GM18508 (cell line): ENCODE results near the gene USP24.
"Not testable (repeated sequence)": the region's sequence is repeated elsewhere in the genome, so short reads cannot be mapped to it uniquely, and the experiment has no call there.

Experiments
- ATAC-seq: cut with Tn5 transposase; IDR thresholded peaks from one replicate; pipeline ENCODE4 v1.9.1; 2021; ENCODE audit warnings: moderate number of reproducible peaks; ENCODE audit not compliant: insufficient read depth, unreplicated experiment

Gene USP24

DNA sequence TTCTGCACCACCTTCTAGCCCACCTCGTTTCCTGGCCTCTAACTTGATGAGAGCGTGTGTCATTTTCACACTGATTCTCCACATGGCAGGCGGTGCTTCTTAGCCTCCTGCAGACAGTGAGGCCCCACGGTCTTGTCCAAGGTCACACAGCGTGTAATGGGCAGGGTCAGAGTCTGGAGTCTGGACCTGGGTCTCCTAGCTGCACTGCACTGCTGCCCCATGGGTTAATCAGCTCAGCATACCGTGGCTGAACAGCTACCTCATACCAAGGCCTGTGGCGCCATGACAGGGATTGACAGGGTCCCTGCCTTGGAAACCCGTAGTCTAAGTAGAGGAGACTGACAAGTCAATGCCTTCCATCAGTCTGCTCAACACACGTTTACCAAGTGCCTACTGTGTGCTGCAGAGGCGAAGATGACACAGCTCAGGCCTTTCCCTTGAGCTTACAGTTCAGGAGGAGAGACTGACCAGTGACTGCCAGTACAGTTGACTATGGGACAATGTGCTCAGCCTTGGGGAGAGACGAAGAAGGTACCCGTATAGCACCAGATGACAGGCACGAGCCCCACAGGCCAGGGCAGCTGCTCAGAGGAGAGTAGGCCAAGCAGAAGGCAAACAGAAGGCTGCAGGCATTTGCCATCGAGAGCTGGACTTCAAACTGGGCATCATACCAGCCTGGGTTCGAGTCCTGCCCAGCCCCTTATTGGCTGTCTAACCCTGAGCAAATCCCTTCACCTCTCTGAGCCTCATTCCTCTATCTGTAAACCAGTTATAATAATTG, 170.4 kb downstream of the USP24 start:
- ATAC-seq: no peak

GRCh38 chr1:55043726-55044125, 171.4 kb downstream of the USP24 start:
- ATAC-seq: no peak

- no peak for ATAC-seq
Measured at GRCh38 chr1:55043011-55043410, 172.2 kb downstream of the USP24 start.

- ATAC-seq: no peak
Measured at GRCh38 chr1:55041613-55042012, 173.6 kb downstream of the USP24 start.

GRCh38 chr1:55040933-55041494, 174.2 kb downstream of the USP24 start:
- no peak for ATAC-seq

DNA sequence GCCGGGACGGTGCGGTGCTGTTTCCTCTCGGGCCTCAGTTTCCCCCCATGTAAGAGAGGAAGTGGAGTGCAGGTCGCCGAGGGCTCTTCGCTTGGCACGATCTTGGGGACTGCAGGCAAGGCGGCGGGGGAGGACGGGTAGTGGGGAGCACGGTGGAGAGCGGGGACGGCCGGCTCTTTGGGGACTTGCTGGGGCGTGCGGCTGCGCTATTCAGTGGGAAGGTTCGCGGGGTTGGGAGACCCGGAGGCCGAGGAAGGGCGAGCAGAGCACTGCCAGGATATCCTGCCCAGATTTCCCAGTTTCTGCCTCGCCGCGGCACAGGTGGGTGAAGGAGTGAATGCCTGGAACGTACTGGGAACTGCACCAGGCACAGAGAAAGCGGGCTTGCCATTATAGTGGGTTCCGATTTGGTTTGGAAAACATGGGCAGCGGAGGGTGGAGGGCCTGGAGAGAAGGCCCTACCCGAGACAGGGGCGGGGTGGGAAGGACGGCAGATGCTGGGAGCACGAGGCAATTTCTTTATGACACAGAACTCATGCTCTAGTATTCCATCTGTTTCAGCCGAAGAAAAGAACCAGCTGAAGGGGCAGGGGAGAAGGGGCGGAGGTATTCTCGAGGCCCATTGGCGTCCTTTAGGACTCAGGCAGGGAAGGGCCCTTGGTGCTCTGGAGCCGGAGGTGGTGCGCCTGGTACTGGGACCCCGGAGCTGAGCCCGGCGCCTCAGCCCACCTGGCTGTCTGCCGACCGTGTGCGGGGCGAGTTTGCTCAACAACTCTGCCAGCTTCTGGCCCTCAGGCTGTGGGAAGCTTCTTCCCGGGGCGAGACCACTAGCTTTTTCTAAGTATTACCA, 174.9 kb downstream of the USP24 start:
- no peak for ATAC-seq

GRCh38 chr1:55039342-55040082, 175.7 kb downstream of the USP24 start, which contains the start of gene PCSK9:
TSS of gene PCSK9 (plus strand) at chr1:55039548. CDS start at chr1:55039838, 290 bp downstream.
- no peak for ATAC-seq

- no peak for ATAC-seq
Measured at GRCh38 chr1:55038974-55039341, 176.2 kb downstream of the USP24 start.

- ATAC-seq: no peak
Measured at GRCh38 chr1:55038552-55038838, 176.7 kb downstream of the USP24 start.

DNA sequence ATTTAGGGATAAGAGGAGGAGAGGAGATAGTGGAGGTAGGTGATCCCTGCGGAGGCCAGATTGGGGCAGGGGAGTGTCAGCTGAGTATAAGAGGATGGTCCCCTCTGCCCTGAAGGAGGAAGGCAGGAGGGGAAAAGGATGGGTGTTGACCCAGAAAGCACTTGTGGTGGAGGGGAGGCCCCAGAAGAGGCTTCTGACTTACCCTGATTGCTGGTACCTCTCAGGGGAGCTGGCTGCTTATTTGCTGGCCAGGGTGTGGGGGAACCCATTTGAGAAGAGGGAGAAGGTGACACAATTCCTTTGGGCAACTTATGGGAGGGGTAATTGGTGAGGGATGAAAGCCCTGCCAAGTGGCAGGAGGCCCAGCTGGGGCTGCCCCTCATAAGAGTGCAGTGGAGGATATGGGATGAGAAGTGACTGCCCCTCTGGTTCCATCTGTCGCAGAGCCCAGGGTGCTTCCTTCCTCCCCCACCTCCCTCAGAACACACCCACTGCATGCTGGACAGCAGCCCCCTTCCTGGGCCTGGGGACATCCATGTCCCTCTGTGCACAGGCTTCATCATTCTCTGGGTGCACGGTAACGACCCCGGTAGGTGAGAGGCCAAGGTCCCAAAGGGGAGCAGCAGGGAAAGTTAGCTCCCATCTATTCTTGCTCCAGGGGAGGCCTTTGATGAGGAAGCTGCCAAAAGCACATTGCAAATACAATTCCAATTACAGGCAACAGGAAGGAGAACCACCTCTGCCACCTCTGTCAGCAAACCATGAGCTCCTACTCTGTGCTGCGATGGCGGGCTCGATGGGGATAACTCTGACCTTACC, 177.2 kb downstream of the USP24 start:
- ATAC-seq: no peak

- ATAC-seq: no peak
Measured at GRCh38 chr1:55035904-55036303, 179.3 kb downstream of the USP24 start.

GRCh38 chr1:55034476-55035133, 180.6 kb downstream of the USP24 start:
- no peak for ATAC-seq

GRCh38 chr1:55033265-55033614, 181.9 kb downstream of the USP24 start:
- ATAC-seq: no peak

DNA sequence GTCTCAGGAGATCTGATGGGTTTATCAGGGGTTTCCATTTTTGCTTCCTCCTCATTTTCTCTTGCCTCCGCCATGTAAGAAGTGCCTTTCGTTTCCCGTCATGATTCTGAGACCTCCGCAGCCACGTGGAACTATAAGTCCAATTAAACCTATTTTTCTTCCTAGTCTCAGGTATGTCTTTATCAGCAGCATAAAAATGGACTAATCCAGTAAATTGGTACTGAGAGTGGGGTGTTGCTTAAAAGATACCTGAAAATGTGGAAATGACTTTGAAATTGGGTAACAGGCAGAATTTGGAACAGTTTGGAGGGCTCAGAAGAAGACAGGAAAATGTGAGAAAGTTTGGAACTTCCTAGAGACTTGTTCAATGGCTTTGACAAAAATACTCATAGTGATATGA, 184.1 kb downstream of the USP24 start:
- not testable (repeated sequence) for ATAC-seq

- not testable (repeated sequence) for ATAC-seq
Measured at GRCh38 chr1:55026682-55027081, 188.5 kb downstream of the USP24 start.

DNA sequence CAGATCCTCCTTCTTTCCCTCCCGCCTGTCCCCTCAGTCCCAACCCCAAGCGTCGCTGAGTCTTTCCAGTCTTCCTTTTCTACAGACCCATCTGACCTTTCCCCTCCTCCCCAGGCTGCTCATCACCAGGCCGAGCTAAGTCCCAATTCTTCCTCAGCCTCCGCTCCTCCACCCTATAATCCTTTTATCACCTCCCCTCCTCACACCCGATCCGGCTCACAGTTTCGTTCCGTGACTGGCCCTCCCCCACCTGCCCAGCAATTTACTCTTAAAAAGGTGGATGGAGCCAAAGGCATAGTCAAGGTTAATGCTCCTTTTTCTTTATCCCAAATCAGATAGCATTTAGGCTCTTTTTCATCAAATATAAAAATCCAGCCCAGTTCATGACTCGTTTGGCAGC, 191.0 kb downstream of the USP24 start:
- not testable (repeated sequence) for ATAC-seq

DNA sequence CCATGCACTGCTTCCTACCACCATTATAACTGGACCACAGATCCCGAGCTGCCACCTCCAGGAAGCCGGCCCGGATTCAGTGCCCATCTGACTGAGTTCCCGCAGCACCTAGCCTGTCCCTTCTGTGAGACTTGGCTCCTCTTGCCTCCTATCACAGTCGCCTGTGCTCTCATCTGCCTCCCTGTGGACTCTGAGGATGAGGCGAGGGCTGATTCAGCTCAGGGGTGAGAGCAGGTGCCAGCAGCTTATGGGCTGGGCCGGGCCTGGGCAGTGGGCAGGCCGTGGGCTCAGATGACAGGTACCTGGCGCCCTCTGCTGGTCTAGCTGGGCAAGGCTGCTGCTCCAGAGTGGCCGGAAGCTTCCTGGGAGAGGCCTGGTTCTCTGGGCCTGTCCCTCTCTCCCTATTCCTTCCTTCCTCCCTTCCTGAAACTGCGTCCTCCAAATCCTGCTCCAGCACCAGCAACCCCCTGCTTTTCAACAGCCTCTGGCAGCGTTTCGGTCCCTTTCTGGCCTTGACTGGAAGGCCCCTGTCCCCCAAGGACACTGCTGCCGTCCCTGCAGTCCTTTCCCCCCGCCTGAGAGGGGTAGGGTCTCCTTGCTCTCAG, 193.1 kb downstream of the USP24 start:
- no peak for ATAC-seq

GRCh38 chr1:55018395-55018794, 196.8 kb downstream of the USP24 start:
- ATAC-seq: no peak
